Activated CD4-positive, alpha-beta memory T cell treated with anti-CD3 and anti-CD28 coated beads, Interleukin-2, amount 10 ng/mL, durations not matched to agents 7 days and 5 days (primary cell): Measurements from ENCODE around the gene AQP6. TPM values are rescaled to one million over a fixed set of nuclear protein-coding genes. Genes with fewer than 3 reads are reported as not detected.

Source experiments
- CTCF ChIA-PET: fragments of 350-600 bp; sonication (Branson Sonifier 250); formaldehyde crosslinking; loops from one replicate; lab custom pipeline; 2021; ENCODE audit warnings: antibody characterized with exemption, inconsistent platforms; lab: Charles Lee
- POLR2A ChIA-PET: fragments of 350-600 bp; sonication (Branson Sonifier 250); formaldehyde crosslinking; loops from one replicate; lab custom pipeline; 2021; ENCODE audit warnings: antibody characterized with exemption; lab: Charles Lee
- DNase-seq: peaks from one replicate; pipeline ENCODE4 v3.0.0-alpha.2; 2020
- H3K27ac Mint-ChIP-seq: one replicate; pipeline ENCODE4 v1.8.0; 2021; ENCODE audit warnings: mild to moderate bottlenecking, mixed read lengths
- H3K27me3 Mint-ChIP-seq: one replicate; pipeline ENCODE4 v1.8.0; 2021; ENCODE audit warnings: mixed read lengths
- H3K36me3 Mint-ChIP-seq: one replicate; pipeline ENCODE4 v1.8.0; 2021; ENCODE audit warnings: low read depth, mixed read lengths
- H3K4me1 Mint-ChIP-seq: one replicate; pipeline ENCODE4 v1.8.0; 2021; ENCODE audit warnings: mixed read lengths
- H3K4me3 Mint-ChIP-seq: one replicate; pipeline ENCODE4 v1.8.0; 2021; ENCODE audit warnings: mild to moderate bottlenecking, mixed read lengths
- H3K9me3 Mint-ChIP-seq: one replicate; pipeline ENCODE4 v1.8.0; 2021; ENCODE audit warnings: mixed read lengths
- total RNA-seq, 2 experiments: library from RNA; stranded (reverse); gene quantifications; one replicate each; pipeline ENCODE4 v1.2.3, GENCODE V29; 2021

Gene AQP6
- total RNA-seq, 2 experiments from 2014 or later: not detected

DNA sequence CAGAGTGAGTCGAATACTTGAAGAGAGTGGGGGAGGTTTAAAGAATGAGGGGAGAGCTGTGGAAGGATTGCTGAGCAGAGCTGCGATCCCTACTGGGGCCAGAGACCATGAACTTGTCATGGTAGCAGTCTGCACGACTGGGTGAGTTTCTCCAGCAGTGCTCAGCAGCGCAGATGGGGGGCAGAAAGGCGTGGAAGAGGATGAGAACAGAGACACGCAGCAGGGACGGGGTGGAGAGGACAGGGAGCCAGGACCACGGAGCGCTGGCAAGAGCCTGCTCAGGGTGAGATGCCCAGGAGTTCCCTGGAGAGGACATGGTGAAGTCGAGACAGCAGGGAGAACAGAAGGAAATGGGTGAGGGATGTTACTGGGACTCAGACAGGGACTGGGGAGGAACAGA, 2.1 kb upstream of the AQP6 start:
- POLR2A ChIA-PET: no interaction called here
- CTCF ChIA-PET: interaction anchor here (6.1 kb wide), 1 partner anchor 12 kb away, joined by 101 read pairs; no protein-coding TSS in a partner anchor
- DNase-seq: no peak
- peaks cover 4% of the 10 kb centered on the region for H3K4me1 Mint-ChIP-seq
- no peaks in the 10 kb centered on the region for H3K36me3 Mint-ChIP-seq
- H3K27ac Mint-ChIP-seq: no peak overlapping the region
- no peak overlapping the region for H3K4me3 Mint-ChIP-seq
- H3K27me3 Mint-ChIP-seq: peaks cover 14% of the 10 kb centered on the region
- H3K9me3 Mint-ChIP-seq: no peaks in the 10 kb centered on the region

DNA sequence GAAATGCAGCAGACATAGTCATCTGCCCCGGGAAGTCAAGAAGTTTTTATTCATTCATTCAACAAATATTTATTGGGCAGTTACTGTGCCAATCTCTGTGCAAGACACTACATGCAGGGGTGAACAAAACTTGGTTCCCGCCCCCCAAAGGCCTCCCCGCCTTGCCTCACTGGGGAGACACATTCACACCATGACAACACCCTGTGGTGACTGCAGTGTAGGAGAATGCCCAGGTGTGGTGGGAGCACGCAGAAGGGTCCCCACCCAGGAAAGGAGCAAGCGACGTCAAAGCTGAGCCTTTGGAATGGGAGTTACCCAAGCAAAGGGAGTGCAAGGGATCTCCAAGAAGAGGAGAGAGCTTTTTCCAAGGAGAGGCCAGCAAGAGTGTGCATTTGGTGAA, 1.6 kb upstream of the AQP6 start:
- no peak for DNase-seq
- ChIA-PET POLR2A (no interaction called here), CTCF (no interaction called here)
- Mint-ChIP-seq H3K9me3 (no peaks in the 10 kb centered on the region), H3K4me3 (no peak overlapping the region), H3K27ac (no peak overlapping the region), H3K36me3 (no peaks in the 10 kb centered on the region), H3K27me3 (peaks cover 11% of the 10 kb centered on the region), H3K4me1 (peaks cover 4% of the 10 kb centered on the region)

DNA sequence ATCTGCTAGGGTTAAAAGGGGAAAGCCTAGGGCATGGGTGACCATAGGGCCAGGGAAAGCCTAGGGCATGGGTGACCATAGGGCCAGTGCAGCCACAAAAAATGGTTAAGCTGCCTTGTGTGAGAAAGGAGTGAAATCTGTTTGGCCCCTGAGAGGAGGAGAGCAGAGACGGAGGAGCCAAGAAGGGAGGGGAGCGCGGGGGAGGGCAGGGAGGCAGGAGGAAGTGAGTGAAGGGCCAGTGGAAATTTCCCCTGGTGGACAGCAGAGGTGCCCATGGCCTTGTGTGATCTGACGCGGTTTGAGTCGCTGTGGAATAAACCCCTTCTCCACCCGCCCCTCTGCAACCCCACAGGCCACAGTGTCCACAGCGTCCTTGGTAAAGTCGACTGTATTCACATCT, 618 bp upstream of the AQP6 start:
- Mint-ChIP-seq H3K4me3 (no peak overlapping the region), H3K27me3 (peaks cover 5% of the 10 kb centered on the region), H3K4me1 (peaks cover 2% of the 10 kb centered on the region), H3K27ac (no peak overlapping the region), H3K36me3 (no peaks in the 10 kb centered on the region), H3K9me3 (no peaks in the 10 kb centered on the region)
- DNase-seq: no peak
- POLR2A ChIA-PET: interaction anchor here (0.8 kb wide), 1 partner anchor 9 kb away, joined by 3 read pairs; no protein-coding TSS in a partner anchor
- CTCF ChIA-PET: no interaction called here

DNA sequence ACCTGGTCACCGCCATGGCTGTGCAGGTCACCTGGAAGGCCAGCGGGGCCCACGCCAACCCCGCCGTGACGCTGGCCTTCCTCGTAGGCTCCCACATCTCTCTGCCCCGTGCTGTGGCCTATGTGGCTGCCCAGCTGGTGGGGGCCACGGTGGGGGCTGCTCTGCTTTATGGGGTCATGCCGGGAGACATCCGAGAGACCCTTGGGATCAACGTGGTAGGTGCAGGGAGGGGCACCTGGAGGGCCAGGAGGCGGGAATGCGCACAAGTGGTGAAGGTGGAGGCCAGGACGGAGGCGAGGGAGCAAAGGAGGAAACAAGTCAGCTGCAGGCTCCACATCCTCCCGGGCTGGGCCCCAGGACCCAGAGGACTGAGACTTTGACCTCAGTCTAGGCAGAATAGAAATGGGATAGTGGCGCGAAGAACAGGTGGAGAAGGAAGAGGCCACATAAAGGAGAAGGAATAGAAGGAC, 649 bp downstream of the AQP6 start:
- H3K36me3 Mint-ChIP-seq: no peaks in the 10 kb centered on the region
- no peak for DNase-seq
- H3K27ac Mint-ChIP-seq: no peak overlapping the region
- POLR2A ChIA-PET: no interaction called here
- no peaks in the 10 kb centered on the region for H3K9me3 Mint-ChIP-seq
- H3K4me3 Mint-ChIP-seq: no peak overlapping the region
- H3K27me3 Mint-ChIP-seq: no peaks in the 10 kb centered on the region
- CTCF ChIA-PET: no interaction called here
- no peaks in the 10 kb centered on the region for H3K4me1 Mint-ChIP-seq

DNA sequence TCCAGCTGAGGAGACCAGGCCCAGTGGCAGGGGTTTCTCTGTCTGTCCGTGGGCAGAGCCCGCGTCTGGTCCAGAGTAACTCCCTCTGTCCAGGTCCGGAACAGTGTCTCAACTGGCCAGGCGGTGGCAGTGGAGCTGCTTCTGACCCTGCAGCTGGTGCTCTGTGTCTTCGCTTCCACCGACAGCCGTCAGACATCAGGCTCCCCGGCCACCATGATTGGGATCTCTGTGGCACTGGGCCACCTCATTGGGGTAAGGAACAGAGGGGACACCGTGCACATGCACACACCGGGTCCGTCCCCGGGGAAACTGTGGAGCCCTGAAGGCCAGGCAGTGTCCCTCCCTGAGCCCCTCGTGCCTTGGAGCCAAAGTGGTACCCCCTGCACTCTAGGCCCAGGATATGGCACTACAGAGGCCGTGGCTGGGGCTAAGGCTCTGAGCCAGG, 1.5 kb downstream of the AQP6 start:
- H3K36me3 Mint-ChIP-seq: no peaks in the 10 kb centered on the region
- no peaks in the 10 kb centered on the region for H3K9me3 Mint-ChIP-seq
- CTCF ChIA-PET: no interaction called here
- H3K27ac Mint-ChIP-seq: no peak overlapping the region
- H3K4me1 Mint-ChIP-seq: no peaks in the 10 kb centered on the region
- no peak overlapping the region for H3K4me3 Mint-ChIP-seq
- H3K27me3 Mint-ChIP-seq: no peaks in the 10 kb centered on the region
- POLR2A ChIA-PET: no interaction called here
- no peak for DNase-seq

DNA sequence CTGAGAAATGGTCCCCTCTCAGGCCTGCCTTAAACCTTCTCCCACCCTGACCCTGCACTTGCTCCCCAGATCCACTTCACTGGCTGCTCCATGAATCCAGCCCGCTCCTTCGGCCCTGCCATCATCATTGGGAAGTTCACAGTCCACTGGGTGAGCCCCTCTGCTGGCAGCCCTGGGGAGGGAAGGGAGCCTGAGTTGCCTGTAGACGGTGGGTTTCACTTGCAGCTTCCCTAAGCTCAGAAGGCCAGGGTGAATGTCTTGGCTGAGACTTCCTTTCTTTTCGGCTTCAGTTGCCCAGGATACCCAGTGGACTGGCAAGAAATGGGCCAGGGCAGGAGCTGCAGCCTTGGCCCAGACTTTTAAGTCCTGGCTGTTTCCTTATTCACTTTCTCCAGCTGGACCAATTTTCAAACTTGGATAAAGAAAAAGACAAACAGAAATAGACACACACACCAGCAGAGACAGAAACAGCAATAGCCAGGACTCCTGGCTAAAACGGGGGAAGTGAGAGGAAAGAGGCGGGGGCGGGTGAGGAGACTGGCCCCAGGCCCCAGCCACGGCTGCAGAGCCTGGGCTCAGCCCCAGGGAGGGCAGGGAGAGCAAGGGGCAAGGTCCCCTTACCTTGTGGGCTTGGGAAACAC, 2.0 kb downstream of the AQP6 start:
- Mint-ChIP-seq H3K36me3 (no peaks in the 10 kb centered on the region), H3K4me3 (no peak overlapping the region), H3K27me3 (no peaks in the 10 kb centered on the region), H3K27ac (no peak overlapping the region), H3K9me3 (no peaks in the 10 kb centered on the region), H3K4me1 (no peaks in the 10 kb centered on the region)
- CTCF ChIA-PET: no interaction called here
- POLR2A ChIA-PET: no interaction called here
- DNase-seq: no peak

DNA sequence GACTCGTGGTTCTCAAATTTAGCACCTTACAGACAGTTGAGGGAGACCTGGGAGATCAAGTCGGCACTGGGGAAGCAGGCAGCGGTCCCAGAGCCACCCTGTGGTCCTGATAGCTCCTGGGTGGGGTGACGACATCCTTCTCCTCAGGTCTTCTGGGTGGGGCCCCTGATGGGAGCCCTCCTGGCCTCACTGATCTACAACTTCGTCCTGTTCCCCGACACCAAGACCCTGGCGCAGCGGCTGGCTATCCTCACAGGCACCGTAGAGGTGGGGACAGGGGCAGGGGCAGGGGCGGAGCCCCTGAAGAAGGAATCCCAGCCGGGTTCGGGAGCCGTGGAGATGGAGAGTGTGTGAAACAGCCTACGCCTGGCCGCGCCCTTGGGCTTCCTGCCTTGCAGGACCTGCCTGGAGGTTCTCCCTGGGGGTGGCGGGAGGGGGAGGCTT, 2.6 kb downstream of the AQP6 start:
- H3K27me3 Mint-ChIP-seq: no peaks in the 10 kb centered on the region
- ChIA-PET POLR2A (no interaction called here), CTCF (interaction anchor here (2.0 kb wide), 1 partner anchor 8 kb away, joined by 20 read pairs; no protein-coding TSS in a partner anchor)
- no peak for DNase-seq
- H3K9me3 Mint-ChIP-seq: no peaks in the 10 kb centered on the region
- no peaks in the 10 kb centered on the region for H3K4me1 Mint-ChIP-seq
- H3K27ac Mint-ChIP-seq: no peak overlapping the region
- no peaks in the 10 kb centered on the region for H3K36me3 Mint-ChIP-seq
- no peak overlapping the region for H3K4me3 Mint-ChIP-seq

DNA sequence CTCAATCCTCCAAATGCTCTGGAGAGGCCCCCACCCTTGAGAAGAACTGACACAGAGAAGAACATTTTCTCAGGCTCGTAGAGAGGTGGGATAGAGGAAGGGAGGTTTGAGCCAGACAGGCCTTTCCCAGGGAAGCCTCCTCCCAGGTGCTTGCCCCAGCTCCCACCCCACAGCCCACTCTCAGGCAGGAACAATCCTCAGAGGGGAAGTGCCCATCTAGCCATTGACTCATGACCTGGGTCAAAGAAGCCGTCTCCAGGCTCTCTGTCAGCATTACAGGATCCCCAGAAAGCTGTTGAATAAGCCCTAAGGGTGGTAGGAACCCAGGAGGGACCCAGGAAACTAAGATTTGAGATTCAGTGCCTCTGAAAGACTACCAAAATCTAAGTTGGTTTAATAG, 3.8 kb downstream of the AQP6 start:
- no peak for DNase-seq

DNA sequence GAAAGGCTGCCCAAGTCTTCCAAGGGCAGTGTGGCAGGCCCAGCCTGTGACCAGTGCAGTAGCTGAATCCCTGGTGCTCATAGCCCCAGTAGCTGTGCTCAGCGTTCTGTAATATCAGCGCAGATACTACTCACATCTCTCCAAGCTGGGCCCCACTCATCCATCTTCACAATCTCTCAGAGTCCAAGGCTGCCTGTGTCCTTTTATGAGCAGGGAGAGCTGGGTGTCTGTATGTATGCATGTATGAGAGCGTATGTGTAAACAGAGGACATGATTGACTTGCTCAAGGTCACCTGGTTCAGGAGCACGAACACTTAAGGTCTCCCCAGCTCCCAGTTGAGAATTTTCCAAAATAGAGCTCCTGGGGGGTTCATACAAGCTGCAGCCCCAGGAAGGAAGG, 5.4 kb downstream of the AQP6 start:
- POLR2A ChIA-PET: no interaction called here
- H3K36me3 Mint-ChIP-seq: no peaks in the 10 kb centered on the region
- H3K27me3 Mint-ChIP-seq: no peaks in the 10 kb centered on the region
- no peaks in the 10 kb centered on the region for H3K4me1 Mint-ChIP-seq
- no peak for DNase-seq
- CTCF ChIA-PET: interaction anchor here (9.8 kb wide), 1 partner anchor 11 kb away, joined by 101 read pairs; no protein-coding TSS in a partner anchor
- no peak overlapping the region for H3K27ac Mint-ChIP-seq
- H3K9me3 Mint-ChIP-seq: no peaks in the 10 kb centered on the region
- no peak overlapping the region for H3K4me3 Mint-ChIP-seq

More for the DNA sequence above, 3.8 kb downstream of the AQP6 start:
- Mint-ChIP-seq H3K27me3 (no peaks in the 10 kb centered on the region), H3K27ac (no peak overlapping the region), H3K9me3 (no peaks in the 10 kb centered on the region), H3K36me3 (no peaks in the 10 kb centered on the region), H3K4me3 (no peak overlapping the region), H3K4me1 (no peaks in the 10 kb centered on the region)
- ChIA-PET CTCF (interaction anchor here (2.0 kb wide), 1 partner anchor 9 kb away, joined by 20 read pairs; no protein-coding TSS in a partner anchor), POLR2A (interaction anchor here (0.8 kb wide), 1 partner anchor 40 kb away, joined by 4 read pairs; no protein-coding TSS in a partner anchor)

DNA sequence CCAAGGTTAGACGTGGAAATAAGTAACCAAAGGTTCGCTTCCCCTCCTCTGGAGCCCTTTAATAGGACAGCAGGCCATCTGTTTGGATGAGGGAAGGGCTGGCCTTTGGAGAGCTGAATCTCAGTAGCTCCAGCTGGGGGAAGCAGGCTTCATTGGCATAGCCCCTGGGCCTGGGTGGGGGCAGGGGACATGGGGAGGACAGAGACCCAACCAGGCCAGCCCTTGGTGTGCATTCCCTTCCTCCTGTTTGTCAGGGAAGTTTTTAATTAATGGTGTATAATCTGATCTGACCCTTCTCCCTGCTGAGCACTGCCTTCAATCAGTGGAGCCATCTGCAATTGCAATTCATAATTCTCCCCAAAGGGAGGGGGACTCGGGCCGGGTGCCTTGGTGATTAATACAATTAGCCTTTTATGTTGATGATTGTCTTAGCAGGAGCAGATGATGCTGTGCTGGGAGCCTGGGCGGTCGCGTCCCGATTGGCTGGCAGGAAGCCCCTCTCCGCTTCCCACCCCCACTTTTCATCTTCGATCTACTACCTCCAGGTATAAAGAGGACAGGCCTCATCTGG, 6.4 kb downstream of the AQP6 start:
- no peaks in the 10 kb centered on the region for H3K9me3 Mint-ChIP-seq
- ChIA-PET CTCF (interaction anchor here (1.4 to 9.8 kb wide), 3 partner anchors 12 to 88 kb away, joined by 6 to 101 read pairs (median 6); no protein-coding TSS in a partner anchor), POLR2A (interaction anchor here (0.5 to 0.7 kb wide), 3 partner anchors 11 to 735 kb away, joined by 3 read pairs; no protein-coding TSS in a partner anchor)
- DNase-seq: no peak
- peaks cover 3% of the 10 kb centered on the region for H3K4me1 Mint-ChIP-seq
- H3K27me3 Mint-ChIP-seq: no peaks in the 10 kb centered on the region
- no peak overlapping the region for H3K4me3 Mint-ChIP-seq
- no peak overlapping the region for H3K27ac Mint-ChIP-seq
- H3K36me3 Mint-ChIP-seq: no peaks in the 10 kb centered on the region

DNA sequence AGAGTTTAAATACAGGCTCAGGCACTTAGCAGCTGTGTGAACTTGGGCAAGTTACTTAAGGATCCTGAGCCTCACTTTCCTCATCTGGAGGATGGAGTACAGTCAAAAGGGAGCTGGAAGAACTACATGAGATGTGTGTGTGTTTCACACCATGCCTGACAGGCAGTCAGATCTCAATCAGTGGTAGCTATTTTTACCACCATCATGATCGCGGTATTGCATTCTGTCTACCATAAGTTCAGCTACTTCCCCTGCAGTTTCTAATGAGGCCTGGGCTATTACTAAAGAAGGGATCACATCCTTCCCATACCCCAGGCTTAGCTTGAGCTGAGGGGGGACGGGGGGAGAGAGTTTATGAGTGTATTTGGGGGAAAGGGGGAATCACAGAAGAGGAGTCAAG, 7.0 kb downstream of the AQP6 start:
- H3K9me3 Mint-ChIP-seq: no peaks in the 10 kb centered on the region
- no peak for DNase-seq
- ChIA-PET CTCF (interaction anchor here (1.4 to 9.8 kb wide), 3 partner anchors 12 to 88 kb away, joined by 6 to 101 read pairs (median 6); no protein-coding TSS in a partner anchor), POLR2A (interaction anchor here (0.6 to 1.8 kb wide), 3 partner anchors 11 to 13 kb away, joined by 3 to 7 read pairs (median 3); no protein-coding TSS in a partner anchor)
- H3K27me3 Mint-ChIP-seq: no peaks in the 10 kb centered on the region
- peaks cover 3% of the 10 kb centered on the region for H3K4me1 Mint-ChIP-seq
- no peak overlapping the region for H3K4me3 Mint-ChIP-seq
- no peak overlapping the region for H3K27ac Mint-ChIP-seq
- H3K36me3 Mint-ChIP-seq: peaks cover 2% of the 10 kb centered on the region

DNA sequence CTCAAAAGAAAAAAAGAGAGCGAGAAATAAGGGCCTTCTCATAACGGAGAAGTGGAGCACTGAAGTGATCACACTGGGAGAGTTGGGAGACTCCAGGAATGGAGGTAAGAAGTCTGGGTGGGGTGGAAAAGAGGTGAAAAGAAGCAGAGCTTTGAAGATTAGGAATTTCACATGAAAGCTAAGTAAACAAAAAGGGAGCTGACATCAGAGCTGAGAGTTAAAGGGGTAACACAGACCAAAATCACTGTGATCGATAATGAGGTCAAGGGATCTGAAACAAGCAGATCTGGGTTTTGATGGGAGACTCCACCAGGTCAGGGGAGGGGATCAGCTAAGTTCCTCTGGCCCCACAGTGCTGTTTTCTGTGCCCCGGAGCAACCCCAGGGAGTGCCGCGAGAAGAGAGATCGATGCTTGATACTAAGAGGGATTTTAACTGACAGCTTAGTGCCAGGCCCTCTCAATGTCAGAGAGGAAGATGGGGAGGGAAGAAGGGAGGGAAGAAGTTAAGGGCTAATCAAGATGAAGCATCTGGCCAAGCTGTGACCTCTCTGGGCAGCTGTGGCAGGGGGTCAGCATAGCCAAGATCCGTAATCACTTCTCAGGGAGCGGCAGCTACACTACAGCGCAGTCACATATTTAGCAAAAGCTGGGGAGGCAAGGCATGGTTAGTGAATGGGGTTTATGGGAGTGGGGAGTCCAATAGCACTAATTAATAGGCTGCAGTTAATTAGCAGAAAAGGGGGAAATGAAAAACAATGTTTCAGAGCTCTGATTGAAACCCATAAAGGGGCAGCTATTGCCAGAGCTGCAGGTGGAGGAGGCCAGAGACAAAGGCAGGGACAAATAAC, 8.0 kb downstream of the AQP6 start:
- H3K4me3 Mint-ChIP-seq: no peak overlapping the region
- H3K27me3 Mint-ChIP-seq: no peaks in the 10 kb centered on the region
- POLR2A ChIA-PET: interaction anchor here (0.7 to 1.8 kb wide), 2 partner anchors 9 to 14 kb away, joined by 3 to 7 read pairs; no protein-coding TSS in a partner anchor
- H3K4me1 Mint-ChIP-seq: peaks cover 3% of the 10 kb centered on the region
- CTCF ChIA-PET: interaction anchor here (0.7 to 9.8 kb wide), 5 partner anchors 12 to 87 kb away, joined by 3 to 101 read pairs (median 6); no protein-coding TSS in a partner anchor
- peaks cover 12% of the 10 kb centered on the region for H3K36me3 Mint-ChIP-seq
- H3K27ac Mint-ChIP-seq: no peak overlapping the region
- no peak for DNase-seq
- no peaks in the 10 kb centered on the region for H3K9me3 Mint-ChIP-seq
